ENCODE results near the gene ZNF462. TPM values are rescaled to one million over a fixed set of nuclear protein-coding genes. Genes with fewer than 3 reads are reported as not detected.
"Not testable (repeated sequence)": the region's sequence is repeated elsewhere in the genome, so short reads cannot be mapped to it uniquely, and the experiment has no call there.

ZNF462 gene
- total and polyA plus RNA-seq, 9 donors: 5.8 to 87.6 (median 51.2) TPM

- peaks cover 22% of the 10 kb centered on the region for H3K4me1 ChIP-seq (ENCODE audit: insufficient read depth)
- DNase-seq: no peak
- TF ChIP-seq, protein P1, sequence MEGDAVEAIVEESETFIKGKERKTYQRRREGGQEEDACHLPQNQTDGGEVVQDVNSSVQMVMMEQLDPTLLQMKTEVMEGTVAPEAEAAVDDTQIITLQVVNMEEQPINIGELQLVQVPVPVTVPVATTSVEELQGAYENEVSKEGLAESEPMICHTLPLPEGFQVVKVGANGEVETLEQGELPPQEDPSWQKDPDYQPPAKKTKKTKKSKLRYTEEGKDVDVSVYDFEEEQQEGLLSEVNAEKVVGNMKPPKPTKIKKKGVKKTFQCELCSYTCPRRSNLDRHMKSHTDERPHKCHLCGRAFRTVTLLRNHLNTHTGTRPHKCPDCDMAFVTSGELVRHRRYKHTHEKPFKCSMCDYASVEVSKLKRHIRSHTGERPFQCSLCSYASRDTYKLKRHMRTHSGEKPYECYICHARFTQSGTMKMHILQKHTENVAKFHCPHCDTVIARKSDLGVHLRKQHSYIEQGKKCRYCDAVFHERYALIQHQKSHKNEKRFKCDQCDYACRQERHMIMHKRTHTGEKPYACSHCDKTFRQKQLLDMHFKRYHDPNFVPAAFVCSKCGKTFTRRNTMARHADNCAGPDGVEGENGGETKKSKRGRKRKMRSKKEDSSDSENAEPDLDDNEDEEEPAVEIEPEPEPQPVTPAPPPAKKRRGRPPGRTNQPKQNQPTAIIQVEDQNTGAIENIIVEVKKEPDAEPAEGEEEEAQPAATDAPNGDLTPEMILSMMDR (IDR thresholded peaks at IDR 0.05): no peak
- no peak for TF ChIP-seq POLR2A (IDR thresholded peaks at IDR 0.05)
- no peak for TF ChIP-seq EP300 (IDR thresholded peaks at IDR 0.05)
- no peaks in the 10 kb centered on the region for H3K9me3 ChIP-seq
- intact Hi-C loops (cut with DNase I): loop anchor here in 1 of 4 donors (10.0 kb wide), 1 partner anchor 848 kb away; no protein-coding TSS in a partner anchor
- 3 to 13% (median 11%) methylated on average over 1 of the region's 1 CpG for WGBS, 3 donors
- no peak overlapping the region for H3K4me3 ChIP-seq
- H3K36me3 ChIP-seq: no peaks in the 10 kb centered on the region
- H3K27ac ChIP-seq: no peak overlapping the region
- no peaks in the 10 kb centered on the region for H3K27me3 ChIP-seq
These were observed 33.7 kb downstream of the ZNF462 start for GRCh38 chr9:106896695-106897094.

GRCh38 chr9:106897236-106897635, 34.3 kb downstream of the ZNF462 start:
- Histone ChIP-seq H3K27me3 (no peaks in the 10 kb centered on the region), H3K27ac (peak overlapping the region in 1 of 2 donors; percentile 17), H3K36me3 (no peaks in the 10 kb centered on the region), H3K4me3 (no peak overlapping the region), H3K4me1 (ENCODE audit: insufficient read depth) (peaks cover 21% of the 10 kb centered on the region), H3K9me3 (no peaks in the 10 kb centered on the region)
- 0 to 6% (median 1%) methylated on average over 1 of the region's 1 CpG for WGBS, 3 donors
- intact Hi-C loops (cut with DNase I): loop anchor here in 1 of 4 donors (10.0 kb wide), 1 partner anchor 848 kb away; no protein-coding TSS in a partner anchor
- no peak for DNase-seq
- TF ChIP-seq EP300 (IDR thresholded peaks at IDR 0.05) (no peak), POLR2A (IDR thresholded peaks at IDR 0.05) (no peak)
- TF ChIP-seq, protein P1 (IDR thresholded peaks at IDR 0.05): no peak

DNA sequence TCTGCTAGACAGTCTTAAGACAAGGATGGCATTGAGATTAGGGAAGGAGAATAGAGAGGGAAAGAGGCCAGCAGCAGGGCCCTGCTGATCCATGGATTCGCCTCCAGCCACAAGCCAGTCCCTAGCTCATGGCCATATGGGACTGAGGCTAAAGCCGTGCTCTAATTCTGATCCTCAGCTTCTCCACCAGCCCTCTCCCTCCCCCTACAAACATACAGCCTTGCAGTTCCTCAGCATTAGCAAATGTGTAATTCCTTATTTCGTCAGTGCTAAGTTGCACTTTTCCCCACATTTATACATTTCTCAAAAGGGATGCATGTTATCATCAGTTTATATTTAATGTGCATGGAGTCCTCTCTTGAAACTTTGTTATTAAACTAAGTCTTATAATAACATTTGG, 34.8 kb downstream of the ZNF462 start:
- intact Hi-C loops (cut with DNase I): loop anchor here in 1 of 4 donors (10.0 kb wide), 1 partner anchor 847 kb away; no protein-coding TSS in a partner anchor
- peaks cover 16% of the 10 kb centered on the region for H3K4me1 ChIP-seq (ENCODE audit: insufficient read depth)

GRCh38 chr9:106900523-106900922, 37.6 kb downstream of the ZNF462 start:
- H3K9me3 ChIP-seq; H3K4me3 ChIP-seq; H3K36me3 ChIP-seq; intact Hi-C loops (cut with DNase I); H3K4me1 ChIP-seq (ENCODE audit: insufficient read depth); DNase-seq; H3K27ac ChIP-seq; H3K27me3 ChIP-seq: not testable (repeated sequence)
- 93 to 94% (median 93%) methylated on average over 2 of the region's 2 CpGs for WGBS, 3 donors

More for the DNA sequence above, 34.8 kb downstream of the ZNF462 start:
- Histone ChIP-seq H3K27me3 (no peaks in the 10 kb centered on the region), H3K9me3 (no peaks in the 10 kb centered on the region), H3K4me3 (no peak overlapping the region), H3K36me3 (no peaks in the 10 kb centered on the region), H3K27ac (peak overlapping the region in 1 of 2 donors; percentile 17)
- DNase-seq: no peak
- TF ChIP-seq, protein P1 (IDR thresholded peaks at IDR 0.05): no peak
- TF ChIP-seq EP300 (IDR thresholded peaks at IDR 0.05): no peak
- TF ChIP-seq POLR2A (IDR thresholded peaks at IDR 0.05): no peak
- 53 to 71% (median 64%) methylated on average over 3 of the region's 3 CpGs for WGBS, 3 donors

DNA sequence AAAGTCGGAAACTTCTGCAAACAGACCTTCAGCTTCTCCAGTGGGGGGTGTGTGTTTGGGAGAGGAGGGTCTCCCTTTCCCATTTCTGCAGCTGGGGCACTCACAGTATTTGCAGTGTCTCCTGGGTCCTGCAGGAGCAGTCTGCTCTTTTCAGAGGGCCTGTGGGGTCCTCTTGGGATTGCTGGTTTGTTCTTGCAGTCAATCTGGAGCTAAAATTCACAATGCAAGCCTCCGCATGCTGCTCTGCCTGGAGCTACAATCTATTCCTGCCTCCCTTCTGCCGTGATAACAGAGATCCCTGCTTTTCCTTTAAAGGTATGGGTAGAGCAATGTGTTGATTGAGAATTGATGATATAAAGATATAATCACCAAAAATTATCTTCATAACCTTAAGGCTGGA, 43.2 kb downstream of the ZNF462 start:
- H3K36me3 ChIP-seq: no peaks in the 10 kb centered on the region
- no peak overlapping the region for H3K4me3 ChIP-seq
- H3K4me1 ChIP-seq (ENCODE audit: insufficient read depth): no peaks in the 10 kb centered on the region
- no peaks in the 10 kb centered on the region for H3K27me3 ChIP-seq
- no peak overlapping the region for H3K27ac ChIP-seq
- intact Hi-C loops (cut with DNase I): no loop called here
- WGBS, 3 donors: 88 to 93% (median 89%) methylated on average over 3 of the region's 3 CpGs
- TF ChIP-seq EP300 (IDR thresholded peaks at IDR 0.05) (no peak), POLR2A (IDR thresholded peaks at IDR 0.05) (no peak)
- TF ChIP-seq, protein P1 (IDR thresholded peaks at IDR 0.05): no peak
- DNase-seq: no peak
- H3K9me3 ChIP-seq: no peaks in the 10 kb centered on the region
